HL-60 (cell line): ENCODE data around the gene COPE.

Source experiments
- DNase-seq, 2 experiments: peaks; one replicate each; pipeline ENCODE4 v3.0.0-alpha.2; 2010 to 2020; ENCODE audit warnings: low read depth in 1 of 2, low spot score in 1 of 2
- H3K27ac ChIP-seq: fragments of 250-450 bp; sonication (Bioruptor Pico); replicated peaks from 2 replicates; pipeline ENCODE4 v1.5.1; 2020; ENCODE audit warnings: mild to moderate bottlenecking, moderate library complexity
- H3K27me3 ChIP-seq: fragments of 250-450 bp; sonication (Bioruptor Pico); 2 replicates; pipeline ENCODE4 v1.5.1; 2021; ENCODE audit warnings: mild to moderate bottlenecking, moderate library complexity; ENCODE audit not compliant: insufficient read depth, poor library complexity, severe bottlenecking
- H3K4me3 ChIP-seq: replicated peaks from 2 replicates; pipeline ENCODE4 v1.5.1; 2011; ENCODE audit warnings: mild to moderate bottlenecking, control low read depth, low read length; ENCODE audit not compliant: insufficient read depth
- CTCF ChIP-seq: IDR thresholded peaks from one replicate; pipeline ENCODE4 v1.5.1; 2011; ENCODE audit warnings: low read length, control low read depth, inconsistent platforms; ENCODE audit not compliant: insufficient read depth
- GABPA ChIP-seq: IDR thresholded peaks from 2 replicates; pipeline ENCODE4 v1.6.1; 2012; ENCODE audit warnings: low read depth
- POLR2AphosphoS5 ChIP-seq: IDR thresholded peaks from 2 replicates; pipeline ENCODE4 v1.6.1; 2012; ENCODE audit warnings: low read depth
- REST ChIP-seq: IDR thresholded peaks from 2 replicates; pipeline ENCODE4 v1.6.1; 2012; ENCODE audit warnings: low read depth; ENCODE audit not compliant: insufficient replicate concordance
- SPI1 ChIP-seq: IDR thresholded peaks from 2 replicates; pipeline ENCODE4 v1.6.1; 2012; ENCODE audit warnings: low read depth, mild to moderate bottlenecking, borderline replicate concordance

Gene COPE

GRCh38 chr19:18865106-18865972, 53.8 kb downstream of the COPE start:
- Histone ChIP-seq H3K27ac (no peak overlapping the region), H3K4me3 (no peak overlapping the region), H3K27me3 (peaks cover 5% of the 10 kb centered on the region)
- DNase-seq, result no peak
- TF ChIP-seq POLR2AphosphoS5 (0 out of 2 replicates have a peak, but pooled peaks have one; percentile 15), SPI1 (no peak)

- no peak overlapping the region for H3K4me3 ChIP-seq
- H3K27ac ChIP-seq, result no peak overlapping the region
- TF ChIP-seq GABPA, result no peak
- no peak; the same call in 1 of the 2 replicates for TF ChIP-seq POLR2AphosphoS5
- TF ChIP-seq CTCF, result no peak
- no peak for TF ChIP-seq SPI1
- TF ChIP-seq REST, result no peak
- H3K27me3 ChIP-seq, result no peaks in the 10 kb centered on the region
- no peak for DNase-seq
These were observed 55.3 kb downstream of the COPE start for GRCh38 chr19:18863843-18864362.

- TF ChIP-seq GABPA (no peak), POLR2AphosphoS5 (no peak), SPI1 (no peak), CTCF (no peak), REST (no peak)
- Histone ChIP-seq H3K27me3 (no peaks in the 10 kb centered on the region), H3K4me3 (no peak overlapping the region), H3K27ac (no peak overlapping the region)
- DNase-seq, result no peak
These were observed 56.0 kb downstream of the COPE start for GRCh38 chr19:18862976-18863842.

- no peaks in the 10 kb centered on the region for H3K27me3 ChIP-seq
- no peak overlapping the region for H3K4me3 ChIP-seq
- H3K27ac ChIP-seq, result no peak overlapping the region
- no peak for DNase-seq
- TF ChIP-seq SPI1 (no peak), GABPA (no peak), CTCF (no peak), REST (no peak), POLR2AphosphoS5 (no peak)
These were observed 57.3 kb downstream of the COPE start for GRCh38 chr19:18861917-18862316.
